HG03520 (cell line): ENCODE data around the gene C19orf81.

Experiments
- ATAC-seq: cut with Tn5 transposase; IDR thresholded peaks from one replicate; pipeline ENCODE4 v1.9.1; 2021; ENCODE audit warnings: mild to moderate bottlenecking, moderate library complexity; ENCODE audit not compliant: unreplicated experiment

The C19orf81 gene

GRCh38 chr19:50678323-50678722 is 29.1 kb downstream of the C19orf81 start:
- no peak for ATAC-seq

GRCh38 chr19:50679177-50680125 is 30.2 kb downstream of the C19orf81 start:
- ATAC-seq = no peak

GRCh38 chr19:50686310-50687032 is 37.2 kb downstream of the C19orf81 start:
- ATAC-seq = no peak

GRCh38 chr19:50688766-50689165 is 39.5 kb downstream of the C19orf81 start:
- no peak for ATAC-seq

- no peak for ATAC-seq
Measured at GRCh38 chr19:50690439-50690838, 41.2 kb downstream of the C19orf81 start.

GRCh38 chr19:50693064-50693975 is 44.1 kb downstream of the C19orf81 start:
- ATAC-seq = no peak

- ATAC-seq = no peak
Measured at GRCh38 chr19:50694815-50695145, 45.5 kb downstream of the C19orf81 start.

- ATAC-seq = no peak
Measured at GRCh38 chr19:50695251-50696093, 46.2 kb downstream of the C19orf81 start.

- no peak for ATAC-seq
Measured at GRCh38 chr19:50696094-50696483, 46.8 kb downstream of the C19orf81 start.

GRCh38 chr19:50697414-50698124 is 48.3 kb downstream of the C19orf81 start:
- ATAC-seq = no peak

- no peak for ATAC-seq
Measured at GRCh38 chr19:50701367-50701985, 52.2 kb downstream of the C19orf81 start.

- ATAC-seq = no peak
Measured at GRCh38 chr19:50702158-50702870, 53.1 kb downstream of the C19orf81 start.

- ATAC-seq = no peak
Measured at GRCh38 chr19:50702871-50703829, 53.9 kb downstream of the C19orf81 start.

GRCh38 chr19:50703915-50704796 is 54.9 kb downstream of the C19orf81 start:
- ATAC-seq = no peak

GRCh38 chr19:50705422-50706019 is 56.3 kb downstream of the C19orf81 start:
- ATAC-seq = no peak

GRCh38 chr19:50706387-50706786 is 57.1 kb downstream of the C19orf81 start:
- no peak for ATAC-seq
